H7 (cell line): ENCODE measurements around the gene NBL1. TPM values are rescaled to one million over a fixed set of nuclear protein-coding genes. Genes with fewer than 3 reads are reported as not detected.
A peak's percentile ranks its signal among the peaks of the same experiment; 100 is the strongest.

ENCODE experiments used
- DNase-seq: peaks from one replicate; pipeline ENCODE4 v3.0.0; 2012
- H3K27me3 ChIP-seq: 2 replicates; pipeline ENCODE4 v1.6.0; 2011; ENCODE audit warnings: mild to moderate bottlenecking, low read length; ENCODE audit not compliant: control insufficient read depth, insufficient read depth
- H3K36me3 ChIP-seq: replicated peaks from 2 replicates; pipeline ENCODE4 v1.5.1; 2011; ENCODE audit warnings: low read length; ENCODE audit not compliant: control insufficient read depth, insufficient read depth
- H3K4me3 ChIP-seq: 2 replicates; pipeline ENCODE4 v1.5.1; 2011; ENCODE audit warnings: low read depth, mild to moderate bottlenecking, control low read depth, low read length, moderate library complexity; ENCODE audit not compliant: insufficient read depth
- total RNA-seq: library from RNA; depleted of rRNA; stranded (reverse); fragments of >200 nt; shearing (Covaris generic); gene quantifications from 2 replicates; pipeline ENCODE4 v1.2.3, GENCODE V29; 2014; rRNA removed

Gene NBL1
- total RNA-seq, 1 experiment from 2014 or later, result 47.4 TPM

GRCh38 chr1:19704247-19705113 lies 60.4 kb downstream of the NBL1 start:
- peak overlapping the region; percentile 18; the same call in 1 of the 2 replicates for H3K4me3 ChIP-seq

GRCh38 chr1:19705464-19705863 lies 61.4 kb downstream of the NBL1 start:
- Histone ChIP-seq H3K27me3 (no peaks in the 10 kb centered on the region), H3K36me3 (no peaks in the 10 kb centered on the region), H3K4me3 (no peak overlapping the region)
- no peak for DNase-seq

More at GRCh38 chr1:19704247-19705113, 60.4 kb downstream of the NBL1 start:
- no peaks in the 10 kb centered on the region for H3K36me3 ChIP-seq
- DNase-seq, result peak; percentile 85
- H3K27me3 ChIP-seq, result no peaks in the 10 kb centered on the region

DNA sequence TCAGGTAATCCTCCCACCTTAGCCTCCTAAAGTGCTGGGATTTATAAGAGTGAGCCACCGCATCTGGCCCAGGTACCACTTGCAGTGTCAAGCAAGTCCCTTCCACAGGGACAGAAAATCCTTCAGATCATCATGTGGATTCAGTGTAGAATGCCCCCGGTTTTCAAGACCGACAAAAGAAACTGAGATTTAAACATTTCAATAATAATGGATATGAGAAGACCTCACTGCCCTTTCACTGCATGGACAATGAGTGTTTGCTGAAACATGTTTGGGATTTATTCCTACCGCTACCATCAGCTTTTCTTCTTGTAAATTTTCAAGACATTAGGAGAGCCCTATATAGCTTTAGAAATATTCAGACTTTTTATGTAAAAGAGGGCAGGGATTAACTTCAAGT lies 62.0 kb downstream of the NBL1 start:
- Histone ChIP-seq H3K4me3 (no peak overlapping the region), H3K27me3 (no peaks in the 10 kb centered on the region), H3K36me3 (no peaks in the 10 kb centered on the region)
- no peak for DNase-seq

Other genes starting within 250 kb of the NBL1 start
- 201 and 214 TPM in 2 replicates for gene CAPZB, start 158.8 kb upstream of the NBL1 start, total RNA-seq
- gene HTR6, start 20.6 kb downstream of the NBL1 start, total RNA-seq, result 0.45 and 1.9 TPM in 2 replicates
- gene TMCO4, start 155.6 kb downstream of the NBL1 start, total RNA-seq, result 6.9 and 8.8 TPM in 2 replicates
- gene RNF186, start 171.0 kb downstream of the NBL1 start, total RNA-seq, result not detected in 2 replicates
- gene OTUD3, start 238.1 kb downstream of the NBL1 start, total RNA-seq, result 8.2 and 12.5 TPM in 2 replicates